Duodenal mucosa (tissue), 2 donors: ENCODE data around the gene KIF1A.
"Not testable (repeated sequence)": the region's sequence is repeated elsewhere in the genome, so short reads cannot be mapped to it uniquely, and the experiment has no call there.

ENCODE experiments used
- H3K27ac ChIP-seq: one replicate; pipeline ENCODE4 v1.7.0; 2013; ENCODE audit warnings: low read depth, low read length
- H3K27me3 ChIP-seq, 2 donors: one replicate each; pipeline ENCODE4 v1.7.0; 2013; ENCODE audit warnings: low read length in 2 of 2, control low read depth in 1 of 2; ENCODE audit not compliant: insufficient read depth in 2 of 2, control insufficient read depth in 1 of 2
- H3K36me3 ChIP-seq, 2 donors: one replicate each; pipeline ENCODE4 v1.7.0; 2013; ENCODE audit warnings: low read length in 2 of 2, control low read depth in 1 of 2; ENCODE audit not compliant: insufficient read depth in 2 of 2, control insufficient read depth in 1 of 2
- H3K4me1 ChIP-seq, 2 donors: one replicate each; pipeline ENCODE4 v1.7.0; 2013; ENCODE audit warnings: low read length in 2 of 2, control low read depth in 1 of 2; ENCODE audit not compliant: insufficient read depth in 2 of 2, control insufficient read depth in 1 of 2
- H3K4me3 ChIP-seq, 2 donors: one replicate each; pipeline ENCODE4 v1.7.0; 2013; ENCODE audit warnings: low read length in 2 of 2, low read depth in 1 of 2
- H3K9ac ChIP-seq, 2 donors: one replicate each; pipeline ENCODE4 v1.7.0; 2013; ENCODE audit warnings: low read length in 2 of 2, low read depth in 1 of 2
- H3K9me3 ChIP-seq, 2 donors: one replicate each; pipeline ENCODE4 v1.7.0; 2013; ENCODE audit warnings: low read length in 2 of 2, control low read depth in 1 of 2; ENCODE audit not compliant: control insufficient read depth in 1 of 2

KIF1A gene

GRCh38 chr2:240683980-240684728 lies 135.9 kb downstream of the KIF1A start:
- not testable (repeated sequence) for H3K27me3 ChIP-seq, H3K9me3 ChIP-seq, H3K36me3 ChIP-seq, H3K27ac ChIP-seq
- Histone ChIP-seq H3K9ac (peak overlapping the region; percentile 34 to 79), H3K4me1 (peaks cover 15 to 19% of the 10 kb centered on the region in 2 donors), H3K4me3 (peak overlapping the region in 1 of 2 donors; percentile 50)

- not testable (repeated sequence) for H3K36me3 ChIP-seq, H3K27me3 ChIP-seq, H3K27ac ChIP-seq, H3K9me3 ChIP-seq
- Histone ChIP-seq H3K4me3 (peak overlapping the region in 1 of 2 donors; percentile 50), H3K9ac (peak overlapping the region; percentile 34 to 79), H3K4me1 (peaks cover 15 to 19% of the 10 kb centered on the region in 2 donors)
Measured at GRCh38 chr2:240683329-240683979, 136.6 kb downstream of the KIF1A start.

- not testable (repeated sequence) for H3K9me3 ChIP-seq, H3K4me3 ChIP-seq, H3K27me3 ChIP-seq, H3K36me3 ChIP-seq, H3K27ac ChIP-seq
- Histone ChIP-seq H3K4me1 (peaks cover 15 to 19% of the 10 kb centered on the region in 2 donors), H3K9ac (peak within 1 kb of the TSS in 1 of 2 donors; percentile 34)
Measured at GRCh38 chr2:240682431-240683224, 137.4 kb downstream of the KIF1A start, which contains the start of gene AQP12B. Gene AQP12B (minus strand): TSS chr2:240682885. CDS start chr2:240682837, 48 bp downstream.

DNA sequence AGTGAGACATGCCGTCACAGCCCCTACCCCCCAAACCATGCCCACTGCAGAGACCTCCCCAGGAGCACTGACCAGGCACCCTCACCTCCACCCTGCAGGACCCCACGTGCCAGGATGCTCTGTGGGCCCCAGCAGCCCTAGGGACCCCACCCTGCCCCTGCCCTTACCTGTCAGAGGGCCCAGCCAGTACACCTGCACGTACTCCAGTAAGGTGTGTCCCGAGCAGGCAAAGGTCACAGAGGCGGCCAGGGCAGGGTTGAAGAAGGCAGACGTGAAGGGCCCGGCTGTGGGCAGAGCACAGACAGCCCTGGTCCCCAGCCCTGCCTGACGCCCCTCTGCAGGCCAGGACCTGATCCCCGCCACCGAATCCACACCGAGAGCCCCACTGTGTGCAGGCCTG lies 139.8 kb downstream of the KIF1A start:
- not testable (repeated sequence) for H3K9ac ChIP-seq, H3K4me1 ChIP-seq, H3K27me3 ChIP-seq

GRCh38 chr2:240678909-240679308 lies 141.1 kb downstream of the KIF1A start:
- not testable (repeated sequence) for H3K27ac ChIP-seq, H3K27me3 ChIP-seq, H3K9me3 ChIP-seq, H3K9ac ChIP-seq, H3K4me3 ChIP-seq, H3K4me1 ChIP-seq, H3K36me3 ChIP-seq

More for the DNA sequence above, 139.8 kb downstream of the KIF1A start:
- H3K9me3 ChIP-seq, H3K27ac ChIP-seq, H3K36me3 ChIP-seq, H3K4me3 ChIP-seq: not testable (repeated sequence)

DNA sequence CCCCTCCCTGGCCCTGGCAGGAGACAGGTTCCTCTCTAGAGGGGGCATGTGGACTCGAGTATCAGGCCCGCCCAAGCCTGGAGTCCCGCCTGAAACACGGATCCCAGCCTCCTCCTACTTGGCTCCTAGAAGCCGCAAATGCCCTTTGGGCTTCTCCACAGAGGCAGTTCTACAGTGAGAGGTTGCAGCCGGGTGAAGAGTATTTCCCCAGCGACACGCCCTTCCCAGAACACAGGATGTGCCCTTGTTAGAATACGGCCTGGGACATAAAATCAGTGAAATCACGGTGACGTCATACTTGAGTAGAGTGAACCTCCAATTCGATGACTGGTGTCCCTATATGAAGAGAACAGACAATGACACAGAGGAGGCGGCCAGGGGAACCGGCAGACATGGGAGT lies 142.0 kb downstream of the KIF1A start:
- not testable (repeated sequence) for H3K36me3 ChIP-seq, H3K4me1 ChIP-seq, H3K27me3 ChIP-seq, H3K9me3 ChIP-seq, H3K9ac ChIP-seq, H3K27ac ChIP-seq, H3K4me3 ChIP-seq

- not testable (repeated sequence) for H3K9me3 ChIP-seq, H3K9ac ChIP-seq, H3K4me1 ChIP-seq, H3K36me3 ChIP-seq, H3K4me3 ChIP-seq, H3K27ac ChIP-seq
- H3K27me3 ChIP-seq: peaks cover under 1 to 13% of the 10 kb centered on the region in 2 donors
Measured at GRCh38 chr2:240675345-240675744, 144.7 kb downstream of the KIF1A start.

DNA sequence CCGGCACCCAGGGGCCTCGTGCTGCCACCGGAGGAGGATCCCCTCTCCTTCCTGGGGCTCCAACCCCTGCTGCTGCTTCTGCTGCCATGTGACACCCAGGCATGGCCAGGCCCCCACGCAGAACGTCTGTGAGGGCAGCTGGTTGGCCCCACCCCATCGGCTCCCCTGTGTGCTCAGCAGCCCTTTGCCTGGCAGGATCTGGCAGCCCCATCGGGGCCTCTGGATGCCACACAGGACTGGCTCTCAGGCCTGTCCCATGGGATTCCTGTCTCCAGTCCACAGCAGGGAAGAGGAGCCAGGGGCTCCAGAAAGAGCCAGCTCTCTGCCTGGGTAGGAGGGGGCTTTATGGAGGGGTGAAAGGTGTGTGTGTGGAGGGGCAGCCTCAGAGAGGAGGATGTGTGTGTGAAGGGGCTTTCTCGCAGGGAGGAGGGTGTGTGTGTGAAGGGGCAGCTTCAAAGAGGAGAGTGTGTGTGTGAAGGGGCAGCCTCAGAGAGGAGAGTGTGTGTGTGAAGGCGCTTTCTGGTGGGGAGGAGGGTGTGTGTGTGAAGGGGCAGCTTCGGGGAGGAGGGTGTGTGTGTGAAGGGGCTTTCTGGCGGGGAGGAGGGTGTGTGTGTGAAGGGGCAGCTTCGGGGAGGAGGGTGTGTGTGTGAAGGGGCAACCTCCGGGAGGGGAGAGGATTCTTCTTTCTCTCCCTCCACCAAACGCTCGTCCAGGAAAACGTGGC lies 145.4 kb downstream of the KIF1A start:
- H3K9ac ChIP-seq, H3K27ac ChIP-seq, H3K4me1 ChIP-seq, H3K9me3 ChIP-seq, H3K36me3 ChIP-seq, H3K4me3 ChIP-seq: not testable (repeated sequence)
- peaks cover 6 to 13% of the 10 kb centered on the region in 2 donors for H3K27me3 ChIP-seq

DNA sequence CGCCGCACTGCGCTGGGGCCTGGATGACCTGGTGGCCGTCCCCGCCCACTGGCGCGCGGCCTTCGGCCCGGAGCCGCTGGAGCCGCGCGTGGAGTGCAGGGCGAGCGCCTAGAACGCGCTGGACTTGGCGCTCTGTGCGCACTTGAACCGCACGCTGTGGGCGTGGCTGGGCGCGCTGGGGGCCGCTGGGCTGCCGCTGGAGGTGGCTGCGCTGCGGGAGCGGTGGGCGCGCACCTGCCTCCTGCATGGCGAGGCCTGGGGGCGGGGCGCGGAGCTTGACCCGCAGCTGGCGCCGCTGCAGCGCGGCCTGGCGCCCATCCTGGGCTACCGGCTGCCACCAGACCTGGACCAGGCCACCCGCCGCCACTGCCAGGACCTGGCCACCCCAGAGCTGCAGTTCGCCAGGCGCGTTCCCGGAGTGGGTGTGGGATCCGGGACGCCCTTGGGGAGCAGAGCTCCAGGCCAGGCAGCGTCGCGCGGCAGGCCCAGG lies 147.3 kb downstream of the KIF1A start:
- Histone ChIP-seq H3K9ac (no peak overlapping the region), H3K27ac (no peak overlapping the region), H3K36me3 (no peaks in the 10 kb centered on the region), H3K4me1 (no peaks in the 10 kb centered on the region), H3K9me3 (no peaks in the 10 kb centered on the region), H3K4me3 (no peak overlapping the region), H3K27me3 (peaks cover 6 to 13% of the 10 kb centered on the region in 2 donors)
